Fibroblast of lung (primary cell): ENCODE measurements around the gene PPP1R3F.

Experiments
- CTCF ChIP-seq, 2 donors: IDR thresholded peaks in 1 of 2; conservative IDR thresholded peaks in 1 of 2; 1 replicate in 1 of 2; 2 replicates in 1 of 2; pipeline ENCODE4 v1.5.1; 2011 to 2012; ENCODE audit warnings: low read length in 2 of 2, control low read depth in 1 of 2, inconsistent platforms in 1 of 2, low read depth in 1 of 2, mild to moderate bottlenecking in 1 of 2
- EZH2 ChIP-seq: IDR thresholded peaks from 2 replicates; pipeline ENCODE4 v1.5.1; 2012; ENCODE audit warnings: low read length, control low read depth, mild to moderate bottlenecking; ENCODE audit errors: missing control alignments

GRCh38 chrX:49249616-49250015 is 20.0 kb upstream of the PPP1R3F start:
- TF ChIP-seq CTCF (conservative IDR thresholded peaks at IDR 0.05 in 1 of 2, IDR thresholded peaks at IDR 0.05 in 1 of 2; ENCODE audit: low read depth in 1 of 2, low read length in 2 of 2) (no peak), EZH2 (no peak)
